GM21529 (cell line): ENCODE results near the gene GXYLT1.
"Not testable (repeated sequence)": the region's sequence is repeated elsewhere in the genome, so short reads cannot be mapped to it uniquely, and the experiment has no call there.

Experiments used
- ATAC-seq: cut with Tn5 transposase; IDR thresholded peaks from one replicate; pipeline ENCODE4 v1.9.1; 2021; ENCODE audit not compliant: unreplicated experiment

Gene GXYLT1, protein sequence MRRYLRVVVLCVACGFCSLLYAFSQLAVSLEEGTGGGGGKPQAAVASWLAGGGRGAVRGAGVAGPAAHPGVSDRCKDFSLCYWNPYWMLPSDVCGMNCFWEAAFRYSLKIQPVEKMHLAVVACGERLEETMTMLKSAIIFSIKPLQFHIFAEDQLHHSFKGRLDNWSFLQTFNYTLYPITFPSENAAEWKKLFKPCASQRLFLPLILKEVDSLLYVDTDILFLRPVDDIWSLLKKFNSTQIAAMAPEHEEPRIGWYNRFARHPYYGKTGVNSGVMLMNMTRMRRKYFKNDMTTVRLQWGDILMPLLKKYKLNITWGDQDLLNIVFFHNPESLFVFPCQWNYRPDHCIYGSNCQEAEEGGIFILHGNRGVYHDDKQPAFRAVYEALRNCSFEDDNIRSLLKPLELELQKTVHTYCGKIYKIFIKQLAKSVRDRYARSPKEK

DNA sequence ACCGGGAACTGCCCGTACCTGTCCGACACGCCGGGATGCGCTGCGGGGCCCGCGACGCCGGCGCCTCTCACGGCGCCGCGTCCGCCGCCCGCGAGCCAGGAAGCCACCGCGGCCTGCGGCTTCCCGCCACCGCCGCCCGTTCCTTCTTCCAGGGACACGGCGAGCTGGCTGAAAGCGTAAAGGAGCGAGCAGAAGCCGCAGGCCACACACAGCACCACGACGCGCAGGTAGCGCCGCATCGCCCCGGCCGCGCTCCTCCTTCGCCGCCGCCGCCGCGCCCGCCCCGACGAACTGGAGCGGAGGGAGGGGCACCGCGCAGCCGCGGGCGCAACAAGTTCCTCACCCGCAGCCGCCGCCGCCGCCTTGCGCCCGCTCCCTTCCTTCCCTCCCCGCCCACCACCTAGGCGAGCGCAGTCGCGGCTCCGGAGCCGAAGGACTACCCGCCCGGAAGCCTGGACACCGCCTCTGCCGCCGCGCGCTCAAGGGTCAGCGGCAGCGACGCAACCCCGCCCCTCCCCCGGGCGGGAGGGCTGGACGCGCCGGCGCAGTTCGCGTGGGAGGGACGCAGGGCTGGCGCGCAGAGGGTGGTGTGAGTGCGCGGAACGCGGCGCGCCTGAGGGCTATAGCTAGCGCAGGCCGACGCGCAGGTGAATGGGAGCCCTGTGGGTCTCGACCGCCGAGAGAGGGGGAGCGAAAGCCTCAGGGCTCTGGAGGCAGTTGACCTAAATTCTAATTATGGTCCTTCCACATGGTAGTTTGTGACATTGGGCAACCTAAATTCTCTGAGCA lies at the start of gene GXYLT1:
Gene GXYLT1 (minus strand): TSS at position 467 of the 789 bp plus-strand sequence. CDS start 228 bp downstream, at position 239.
- peak; percentile 91 for ATAC-seq

DNA sequence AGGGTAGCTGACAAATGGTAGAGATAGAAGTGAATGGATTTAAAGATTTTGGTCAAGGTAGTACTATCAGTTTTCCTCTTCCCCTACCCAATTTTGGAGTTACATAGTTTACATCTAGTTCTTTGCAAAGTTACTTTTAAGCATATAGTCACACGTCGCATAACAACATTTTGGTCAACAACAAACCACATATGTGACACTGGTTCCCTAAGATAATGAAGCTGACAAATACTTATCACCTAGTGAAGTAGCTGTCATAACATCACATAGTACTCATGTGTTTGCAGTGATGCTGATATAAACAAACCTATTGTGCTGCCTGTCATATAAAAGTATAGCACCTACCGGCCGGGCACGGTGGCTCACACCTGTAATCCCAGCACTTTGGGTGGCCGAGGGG lies 48.0 kb upstream of the GXYLT1 start:
- no peak for ATAC-seq

DNA sequence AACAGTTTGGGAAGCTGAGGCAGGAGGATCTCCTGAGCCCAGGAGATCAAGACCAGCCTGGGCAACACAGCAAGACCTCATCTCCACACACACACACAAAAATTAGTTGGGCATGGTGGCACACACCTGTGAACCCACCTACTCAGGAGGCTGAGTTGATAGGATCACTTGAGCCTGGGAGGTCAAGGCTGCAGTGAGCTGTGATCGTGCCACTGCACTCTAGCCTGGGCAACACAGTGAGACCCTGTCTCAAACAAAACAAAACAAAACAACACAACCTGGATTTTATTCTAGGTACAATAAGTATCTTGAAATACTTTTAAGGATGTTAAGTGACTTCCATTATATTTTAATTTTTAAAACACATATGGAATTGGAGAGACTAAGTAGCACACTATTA lies 47.6 kb upstream of the GXYLT1 start:
- no peak for ATAC-seq

DNA sequence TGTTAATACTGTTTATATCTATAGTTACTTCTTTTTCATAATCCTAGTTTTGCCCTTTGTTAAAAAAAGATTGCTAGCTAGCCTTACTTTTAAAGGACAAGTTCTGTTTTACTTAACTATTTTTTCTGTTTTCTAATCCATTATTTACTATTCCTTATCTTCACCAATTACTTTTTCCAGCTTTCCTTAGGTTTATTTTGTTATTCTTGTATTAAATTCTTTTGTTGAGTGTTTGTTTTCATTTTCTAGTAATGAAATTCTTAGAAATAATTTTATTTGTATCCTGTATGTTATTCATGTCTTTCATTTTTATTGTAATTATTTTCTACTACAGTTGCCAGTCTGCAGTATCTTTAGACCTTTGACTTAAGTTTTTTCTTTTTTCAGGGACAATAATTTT lies 45.7 kb upstream of the GXYLT1 start:
- ATAC-seq, result no peak

DNA sequence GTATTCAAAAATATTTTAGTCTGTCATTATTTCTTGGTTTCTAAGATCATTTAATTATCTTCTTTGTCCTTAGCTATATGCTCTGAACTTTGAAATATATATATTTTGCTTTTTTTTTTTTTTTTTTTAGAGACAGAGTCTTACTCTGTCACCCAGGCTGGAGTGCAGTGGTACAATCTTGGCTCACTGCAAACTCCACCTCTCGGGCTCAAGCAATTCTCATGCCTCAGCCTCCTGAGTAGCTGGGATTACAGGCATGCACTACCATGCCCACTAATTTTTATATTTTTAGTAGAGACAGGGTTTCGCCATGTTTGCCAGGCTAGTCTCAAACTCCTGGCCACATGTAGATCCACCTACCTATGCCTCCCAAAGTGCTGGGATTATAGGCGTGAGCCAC lies 43.6 kb upstream of the GXYLT1 start:
- not testable (repeated sequence) for ATAC-seq

DNA sequence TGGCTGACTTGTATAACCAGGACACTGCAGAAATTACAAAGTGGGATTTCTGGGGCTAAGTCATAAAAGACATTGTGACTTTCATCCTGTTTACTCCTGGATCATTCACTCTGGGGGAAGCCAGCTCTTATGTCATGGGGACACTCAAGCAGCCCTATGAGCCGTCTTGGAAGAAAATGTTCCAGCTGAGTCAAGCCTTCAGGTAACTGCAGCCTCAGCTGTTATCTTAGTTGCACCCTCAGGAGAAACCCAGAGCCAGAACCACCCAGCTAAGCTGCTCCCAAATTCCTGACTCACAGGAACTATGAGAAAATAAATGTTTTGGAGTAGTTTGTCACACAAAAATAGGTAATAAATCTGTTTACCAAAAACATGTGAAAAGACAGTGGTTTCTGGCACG lies 43.1 kb upstream of the GXYLT1 start:
- no peak for ATAC-seq

DNA sequence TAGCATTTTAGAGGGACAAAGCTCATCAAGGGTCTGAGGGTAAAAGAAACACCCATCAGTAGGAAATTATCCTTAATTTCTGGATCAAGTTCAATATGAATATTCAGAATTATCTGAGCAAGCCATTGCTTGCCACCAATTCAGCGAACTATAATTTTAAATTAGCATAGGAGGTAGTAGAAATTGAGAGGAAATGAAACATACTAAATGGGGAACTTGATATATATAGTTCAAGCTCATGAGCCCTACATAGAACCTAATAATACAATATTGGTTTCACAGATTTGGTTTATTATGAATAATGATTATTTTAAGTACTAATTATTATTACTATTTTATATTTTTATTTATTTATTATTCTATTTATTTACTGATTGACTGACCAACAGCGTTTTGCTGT lies 42.1 kb upstream of the GXYLT1 start:
- peak; percentile 58 for ATAC-seq

DNA sequence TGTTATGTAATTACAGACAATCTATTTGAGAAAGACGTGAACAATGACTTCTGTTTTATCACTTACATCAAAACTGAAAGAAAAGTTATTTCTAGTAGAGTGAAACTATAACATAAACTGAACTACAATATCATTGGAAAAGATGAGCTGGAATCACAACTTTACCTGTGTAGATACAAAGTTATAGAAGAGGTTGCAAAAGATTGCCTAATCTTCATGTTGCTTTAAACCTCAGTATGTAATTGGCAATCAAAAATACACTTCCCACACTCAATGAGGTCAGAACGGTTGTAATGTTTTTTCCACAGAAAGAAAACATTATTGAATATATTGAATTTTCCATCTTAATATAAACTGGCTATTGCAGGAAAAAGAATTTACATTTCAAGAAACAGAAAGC lies 37.7 kb upstream of the GXYLT1 start:
- no peak for ATAC-seq

DNA sequence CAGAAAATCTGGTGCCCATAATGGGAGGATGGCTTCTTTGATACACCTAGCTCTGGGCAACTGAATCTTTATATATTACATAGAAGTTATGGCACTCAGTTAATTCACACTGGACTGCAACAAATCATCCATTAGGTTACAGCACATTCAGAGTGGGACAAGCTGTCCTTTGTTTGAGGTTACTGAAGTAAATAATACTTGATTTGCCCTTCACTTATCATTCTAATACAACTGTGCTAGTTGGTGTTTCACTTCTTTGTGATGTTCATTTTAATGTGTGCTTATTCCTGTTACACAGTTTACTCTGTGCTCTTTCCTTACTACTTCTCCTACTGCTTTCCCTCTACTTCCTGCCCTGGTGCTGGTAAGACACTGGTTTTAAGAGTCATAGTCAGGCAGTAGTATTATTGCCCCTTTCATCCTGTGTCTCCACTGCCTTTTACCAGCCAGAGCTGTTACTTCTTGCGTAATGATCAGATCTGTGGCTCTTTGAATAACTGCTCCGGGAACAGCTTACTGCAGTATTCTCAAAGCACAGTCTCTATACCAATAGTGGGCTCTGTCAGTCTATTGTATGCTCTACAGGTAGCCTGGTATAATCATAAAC lies 36.4 kb upstream of the GXYLT1 start:
- ATAC-seq, result no peak

DNA sequence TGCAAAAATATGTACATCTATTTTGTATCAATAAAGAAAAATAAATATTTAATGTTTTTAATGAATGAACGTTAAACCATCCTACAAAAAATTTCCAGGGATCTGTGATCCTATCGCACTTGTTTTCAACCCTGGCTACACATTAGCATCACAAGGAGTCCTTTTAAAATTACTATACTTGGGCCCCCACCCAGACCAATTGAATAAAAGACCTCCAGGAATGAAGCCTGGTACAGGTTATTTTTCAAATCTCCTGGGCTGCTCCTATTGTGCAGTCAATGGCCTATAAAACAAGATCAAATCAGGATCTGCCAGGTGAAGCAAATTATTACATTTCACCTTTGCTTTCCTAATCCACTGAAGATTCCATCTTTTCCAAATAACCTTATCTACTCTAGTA lies 33.4 kb upstream of the GXYLT1 start:
- no peak for ATAC-seq

DNA sequence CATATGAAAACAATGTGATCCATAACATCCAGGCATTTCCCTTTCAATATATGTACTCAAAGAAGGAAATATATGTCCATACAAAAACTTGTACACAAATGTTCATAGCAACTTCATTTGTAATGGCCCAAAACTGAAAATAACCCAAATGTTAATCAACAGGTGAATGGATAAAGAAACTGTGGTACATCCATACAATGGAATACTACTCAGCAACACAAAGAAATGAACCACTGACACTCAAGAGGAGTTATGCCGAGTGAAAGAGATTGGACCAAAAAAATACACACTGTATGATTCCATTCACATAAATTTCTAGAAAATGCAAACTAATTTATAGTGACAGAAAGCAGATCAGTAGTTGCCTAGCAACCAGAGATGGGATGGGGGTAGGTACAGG lies 30.3 kb upstream of the GXYLT1 start:
- no peak for ATAC-seq

DNA sequence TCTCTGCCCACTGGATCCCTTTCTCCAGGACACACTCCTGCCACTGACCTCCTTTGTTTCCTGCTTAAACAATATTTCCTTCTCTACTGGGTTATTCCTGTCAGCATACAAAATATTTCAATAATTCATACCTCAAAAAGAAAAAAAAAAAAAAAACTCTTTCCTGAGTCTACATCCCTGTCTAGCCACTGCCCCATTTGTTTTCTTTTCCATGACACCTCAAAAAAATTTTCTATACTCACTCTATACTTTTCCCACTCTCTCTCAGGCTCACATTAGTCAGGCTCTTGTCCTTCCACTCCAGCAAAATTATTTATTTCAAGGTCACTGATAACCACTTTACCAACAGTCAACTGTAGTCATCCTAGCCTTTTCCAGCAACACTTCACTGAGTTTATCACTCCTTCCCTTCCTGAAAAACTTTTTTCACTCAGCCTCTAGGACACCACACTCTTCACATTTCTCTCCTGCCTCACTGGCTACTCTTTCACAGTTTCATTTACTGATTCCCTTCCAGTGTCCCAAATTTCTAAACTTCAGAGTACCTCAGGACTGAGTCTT lies 29.4 kb upstream of the GXYLT1 start:
- ATAC-seq, result no peak

DNA sequence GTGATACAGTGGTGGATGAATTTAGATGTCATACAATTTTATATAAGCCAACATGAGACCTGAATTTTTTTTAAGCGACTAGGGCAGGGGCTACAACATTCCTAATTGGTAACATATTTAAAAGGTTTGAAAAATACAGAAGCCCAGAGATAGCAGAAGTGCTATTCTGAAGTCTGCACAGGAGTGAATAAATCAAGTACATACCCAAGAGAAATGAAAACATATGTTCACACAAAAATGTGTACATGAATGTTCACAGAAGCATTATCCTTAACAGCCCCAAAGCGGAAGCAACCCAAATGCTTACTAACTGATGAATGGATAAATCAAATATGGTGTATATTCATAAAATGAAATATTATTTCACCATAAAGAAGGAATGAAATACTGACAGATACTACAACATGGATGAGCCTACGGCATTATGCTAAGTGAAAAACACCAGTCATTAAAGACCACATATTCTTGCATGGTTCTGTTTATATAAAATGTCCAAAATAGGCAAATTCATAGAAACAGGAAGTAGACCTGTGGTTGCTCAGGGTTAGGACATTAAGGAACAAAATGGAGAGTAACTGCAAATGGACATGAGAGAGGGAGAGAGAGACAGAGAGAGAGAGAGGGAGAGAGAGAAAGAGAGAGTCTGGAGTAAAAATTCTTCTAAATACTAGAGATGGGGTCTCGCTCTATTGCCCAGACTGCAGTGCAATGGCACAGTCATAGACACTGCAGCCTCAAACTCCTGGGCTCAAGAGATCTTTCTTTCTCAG lies 28.0 kb upstream of the GXYLT1 start:
- ATAC-seq, result no peak

DNA sequence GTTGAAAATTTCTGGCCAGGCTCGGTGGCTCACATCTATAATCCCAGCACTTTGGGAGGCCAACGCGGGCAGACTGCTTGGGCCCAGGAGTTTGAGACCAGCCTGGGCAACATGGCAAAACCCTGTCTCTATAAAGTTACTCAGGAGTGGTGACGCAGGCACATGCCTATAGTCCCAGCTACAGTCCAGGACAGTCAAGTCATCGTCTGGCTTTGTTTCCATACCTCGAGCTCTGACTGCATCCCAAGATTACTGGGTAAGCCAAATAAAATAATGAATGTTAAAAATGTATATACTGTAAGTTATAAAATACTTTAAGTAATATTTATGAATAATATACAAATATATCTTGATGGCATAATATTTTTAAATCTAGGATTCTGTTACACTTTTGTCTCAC lies 23.0 kb upstream of the GXYLT1 start:
- ATAC-seq, result no peak

DNA sequence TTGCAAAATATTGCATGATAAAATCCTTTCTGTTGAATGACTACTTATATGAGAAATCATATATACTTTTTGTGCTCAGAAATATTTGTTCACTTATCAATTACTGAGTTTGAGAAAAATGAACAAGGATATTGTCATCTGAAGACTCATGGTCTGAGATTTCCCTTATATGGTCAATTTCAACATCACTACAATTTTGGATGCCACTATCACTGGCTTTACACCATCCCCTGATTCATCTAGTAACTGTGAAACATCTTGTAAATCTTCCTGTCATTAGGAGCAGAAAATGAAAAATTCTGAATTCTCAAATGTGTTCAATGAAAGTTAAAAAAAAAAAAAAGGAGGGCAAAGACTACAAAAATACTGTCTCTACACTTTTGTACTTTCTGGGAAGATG lies 21.8 kb upstream of the GXYLT1 start:
- no peak for ATAC-seq

DNA sequence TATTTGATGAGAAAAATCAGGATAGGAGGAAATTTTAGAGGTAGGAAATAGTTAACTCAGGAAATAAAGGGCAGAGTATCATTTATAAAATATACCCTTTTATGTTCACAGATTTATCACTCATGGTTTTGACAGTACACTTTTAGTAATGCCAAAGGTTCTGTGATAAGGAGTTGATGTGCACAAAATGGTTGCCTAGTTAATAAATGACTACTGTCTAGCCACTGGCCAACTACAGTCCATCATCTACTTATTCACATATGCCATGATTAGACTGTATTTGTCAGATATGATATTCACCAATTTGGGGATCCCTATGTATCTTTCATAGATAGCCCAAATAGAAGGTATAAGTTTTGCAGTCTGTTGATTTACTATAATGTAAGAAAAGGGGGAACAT lies 19.2 kb upstream of the GXYLT1 start:
- ATAC-seq, result no peak

DNA sequence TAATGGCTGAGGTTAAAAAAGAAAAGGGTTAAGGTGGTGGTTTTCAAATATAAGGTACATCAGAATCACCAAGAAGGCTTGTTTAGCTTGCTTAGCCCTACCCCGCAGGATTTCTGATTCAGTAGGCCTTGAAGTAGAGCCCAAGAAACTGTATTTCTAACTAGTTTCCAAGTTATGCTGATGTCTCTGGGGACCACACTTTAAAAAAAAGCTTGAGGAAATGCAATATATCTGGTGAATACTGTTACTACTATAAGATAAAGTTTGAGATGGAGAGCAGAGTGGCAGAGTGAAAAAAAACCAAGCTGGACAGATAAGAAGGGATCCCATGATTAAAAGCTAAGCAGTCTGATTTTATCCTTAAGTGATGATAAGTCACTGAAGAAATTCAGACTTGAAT lies 18.3 kb upstream of the GXYLT1 start:
- ATAC-seq, result no peak

DNA sequence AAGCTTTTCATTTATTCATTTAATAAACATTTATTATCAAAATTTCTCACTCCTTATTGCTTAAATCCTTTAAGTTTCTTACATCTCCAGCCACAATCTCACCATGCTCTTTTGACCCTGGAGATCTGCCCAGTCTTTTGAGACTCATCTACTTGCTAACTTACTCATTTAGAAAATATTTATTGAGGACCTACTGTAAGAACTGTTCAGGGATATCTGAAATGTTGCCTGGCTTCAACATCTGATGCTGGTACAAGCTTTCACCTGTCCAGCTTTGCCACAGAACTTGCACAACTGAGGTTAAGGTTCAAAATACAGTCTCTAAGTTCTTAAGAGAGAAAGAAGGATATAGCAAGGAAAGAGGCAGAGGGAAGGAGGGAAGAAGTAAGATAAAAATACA lies 17.5 kb upstream of the GXYLT1 start:
- ATAC-seq, result no peak

DNA sequence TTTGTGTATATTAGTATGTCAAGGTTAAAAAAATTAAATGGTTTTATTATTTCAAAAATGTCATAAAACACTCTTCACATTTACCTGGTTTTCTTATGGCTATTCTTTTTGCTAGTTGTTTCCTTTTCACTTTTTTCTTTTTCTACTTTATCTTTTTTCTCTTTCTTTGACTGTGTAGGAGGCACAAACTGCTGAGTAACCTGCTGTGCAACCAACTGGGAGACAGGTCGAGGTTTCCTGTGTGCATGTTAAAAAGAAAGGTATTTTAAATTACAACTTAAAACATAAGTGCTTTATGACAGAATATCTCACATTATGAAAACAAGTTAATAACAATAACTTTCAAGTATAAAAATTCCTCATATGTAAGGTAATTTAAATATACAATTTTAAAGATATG lies 16.9 kb upstream of the GXYLT1 start:
- no peak for ATAC-seq

DNA sequence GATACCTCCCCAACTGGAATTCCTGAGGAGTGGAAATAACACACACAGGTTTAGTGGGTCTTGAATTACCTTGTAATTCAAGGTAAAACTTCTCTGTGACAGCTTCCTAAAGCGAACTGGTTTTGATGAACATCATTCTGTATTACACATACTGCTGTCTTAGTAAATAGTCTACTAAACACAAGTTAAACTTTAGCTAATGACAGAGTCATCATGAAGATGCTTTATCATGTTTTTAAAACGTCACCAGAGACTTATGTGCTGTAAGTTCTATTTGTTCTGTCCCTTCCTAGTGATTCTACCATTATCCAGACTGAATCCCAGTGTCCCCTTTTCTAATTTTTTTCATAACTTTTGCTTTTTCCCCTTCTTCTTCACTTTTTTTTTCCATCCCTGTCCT lies 11.6 kb upstream of the GXYLT1 start:
- ATAC-seq, result no peak
